NOMO-1 treated with DMSO at 0.1 percent for 48 hours (cell line): ENCODE data around the gene MREG.

Experiments
- DNase-seq: peaks from one replicate; lab custom pipeline; 2025; ENCODE audit not compliant: unreplicated experiment; lab: John Stamatoyannopoulos, UW

Gene MREG, protein sequence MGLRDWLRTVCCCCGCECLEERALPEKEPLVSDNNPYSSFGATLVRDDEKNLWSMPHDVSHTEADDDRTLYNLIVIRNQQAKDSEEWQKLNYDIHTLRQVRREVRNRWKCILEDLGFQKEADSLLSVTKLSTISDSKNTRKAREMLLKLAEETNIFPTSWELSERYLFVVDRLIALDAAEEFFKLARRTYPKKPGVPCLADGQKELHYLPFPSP

DNA sequence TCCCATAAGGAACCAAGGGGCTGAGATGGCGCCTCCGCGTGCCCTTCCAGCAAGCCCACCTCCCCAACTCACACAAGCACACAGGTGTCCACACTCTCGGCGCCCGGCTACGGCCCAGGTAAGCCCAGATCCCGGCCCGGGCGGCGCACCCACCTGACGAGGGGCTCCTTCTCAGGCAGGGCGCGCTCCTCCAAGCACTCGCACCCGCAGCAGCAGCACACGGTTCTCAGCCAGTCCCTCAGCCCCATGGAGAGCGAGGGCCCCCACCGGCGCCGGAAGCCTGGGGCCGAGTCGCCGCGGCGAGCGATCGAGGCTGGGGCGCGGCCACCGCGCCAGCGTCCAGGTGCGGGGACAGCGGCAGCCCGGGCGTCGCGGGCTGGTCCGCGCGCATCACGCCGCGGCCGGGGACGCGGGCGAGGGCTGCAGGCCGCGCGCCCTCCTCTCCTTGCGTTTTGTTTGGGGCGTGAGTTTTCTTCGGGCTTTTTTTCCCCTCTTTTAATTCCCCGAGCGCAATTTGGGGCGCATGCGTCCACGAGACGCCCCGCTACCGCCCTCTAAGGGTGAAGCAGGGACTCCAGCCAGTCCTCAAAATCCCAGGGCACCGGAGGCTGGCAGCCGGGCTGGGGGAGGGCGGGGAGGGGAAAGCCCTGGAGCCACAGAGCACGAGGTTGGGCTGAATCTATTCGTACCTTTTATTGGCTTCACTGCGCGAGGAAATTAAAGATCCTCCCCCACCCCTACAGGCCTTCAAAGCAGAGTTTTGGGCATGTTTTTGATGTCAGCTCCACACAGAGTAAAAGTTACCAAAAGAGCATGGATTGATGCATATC lies at the start of gene MREG:
TSS of gene MREG (minus strand) at position 472 of the 830 bp plus-strand sequence. CDS start at position 248, 224 bp downstream.
- peak; percentile 55 for DNase-seq

DNA sequence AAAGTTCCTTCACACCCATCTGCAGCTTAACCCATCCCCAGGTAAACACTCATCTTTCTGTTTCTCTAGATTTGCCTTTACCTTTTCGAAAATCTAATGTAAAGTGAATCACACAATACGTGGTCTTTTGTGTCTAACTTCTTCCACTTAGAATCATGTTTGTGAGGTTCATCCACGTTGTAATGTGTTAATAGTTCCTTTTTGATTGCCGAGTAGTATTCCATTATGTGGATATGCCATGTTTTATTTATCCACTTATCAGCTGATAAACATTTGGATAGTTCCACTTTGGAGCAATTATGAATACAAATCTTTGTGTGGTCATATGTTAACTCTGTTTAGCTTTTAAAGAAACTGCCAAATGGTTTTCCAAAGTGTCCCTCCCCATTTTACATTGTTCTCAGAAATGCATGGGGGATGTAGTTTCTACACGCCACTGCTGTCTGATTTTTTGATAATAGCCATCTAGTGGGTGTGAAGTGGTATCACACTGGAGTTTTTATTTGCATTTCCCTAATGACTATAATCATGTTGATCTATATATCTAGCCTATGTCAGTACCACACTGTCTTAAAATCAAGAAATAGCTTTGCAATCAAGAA lies 46.0 kb upstream of the MREG start:
- no peak for DNase-seq

- peak; percentile 68 for DNase-seq
Observed at GRCh38 chr2:216057688-216058193, 44.4 kb upstream of the MREG start.

DNA sequence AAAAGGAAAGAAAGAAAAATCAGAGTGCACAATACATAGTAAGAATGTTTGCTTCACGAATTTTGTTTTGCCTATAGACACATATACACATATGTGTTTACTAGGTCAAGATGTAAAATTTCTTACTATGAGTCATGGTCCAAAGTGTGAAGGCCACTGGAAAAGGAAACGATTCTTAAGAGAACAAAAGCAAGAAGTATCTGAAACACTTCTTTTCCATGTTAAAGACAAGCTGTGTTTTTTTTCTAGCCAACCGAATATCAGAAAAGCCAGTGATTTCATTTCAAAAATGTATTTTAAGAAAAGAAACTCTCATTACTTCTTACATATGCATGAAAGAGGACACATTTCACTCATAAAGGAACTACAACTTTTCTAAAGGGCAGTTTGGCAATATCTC lies 43.4 kb upstream of the MREG start:
- DNase-seq, result peak; percentile 20

DNA sequence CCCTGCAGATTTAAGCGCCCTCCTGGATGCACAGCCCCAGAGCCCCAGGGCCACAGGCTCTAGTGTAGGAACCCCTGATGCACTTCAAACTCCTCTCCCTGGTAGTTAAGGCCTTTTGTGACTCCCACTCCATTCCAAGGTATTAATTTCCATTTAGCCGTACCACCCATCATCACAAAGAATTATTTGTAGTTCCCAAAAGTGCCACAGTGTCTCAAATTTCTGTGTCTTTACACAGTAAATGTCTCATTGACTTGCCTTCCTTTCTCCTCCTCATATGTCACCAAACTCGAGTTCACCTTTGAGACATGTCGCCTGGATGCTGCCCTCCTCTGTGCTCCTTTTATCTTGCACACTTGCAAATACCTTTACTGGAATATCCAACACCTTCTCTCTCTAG lies 42.3 kb upstream of the MREG start:
- DNase-seq, result no peak

DNA sequence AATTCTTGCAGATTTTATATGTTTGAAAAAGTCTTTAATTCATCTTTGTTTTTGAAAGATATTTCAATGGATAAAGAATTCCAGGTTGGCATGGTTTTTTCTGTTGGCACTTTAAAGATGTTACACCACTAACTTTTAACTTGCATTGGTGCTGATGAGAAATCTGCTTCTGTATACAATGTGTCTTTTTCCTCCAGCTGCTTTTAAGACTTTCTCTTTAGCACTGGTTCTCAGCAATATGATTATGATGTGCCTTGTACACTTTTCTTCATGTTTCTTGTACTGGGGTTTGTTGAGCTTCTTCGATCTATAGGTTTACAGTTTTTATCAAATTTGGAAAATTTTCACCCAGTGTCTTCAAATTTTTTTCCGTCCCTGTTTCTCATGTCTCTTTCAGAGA lies 39.1 kb upstream of the MREG start:
- DNase-seq, result no peak

GRCh38 chr2:216051350-216051749 lies 38.0 kb upstream of the MREG start:
- no peak for DNase-seq

- DNase-seq, result no peak
Observed at GRCh38 chr2:216049452-216049851, 36.1 kb upstream of the MREG start.

GRCh38 chr2:216047397-216047796 lies 34.0 kb upstream of the MREG start:
- DNase-seq, result no peak

- DNase-seq, result no peak
Observed at GRCh38 chr2:216044883-216045486, 31.6 kb upstream of the MREG start.

- DNase-seq, result no peak
Observed at GRCh38 chr2:216043949-216044348, 30.6 kb upstream of the MREG start.

- no peak for DNase-seq
Observed at GRCh38 chr2:216041438-216041837, 28.1 kb upstream of the MREG start.

DNA sequence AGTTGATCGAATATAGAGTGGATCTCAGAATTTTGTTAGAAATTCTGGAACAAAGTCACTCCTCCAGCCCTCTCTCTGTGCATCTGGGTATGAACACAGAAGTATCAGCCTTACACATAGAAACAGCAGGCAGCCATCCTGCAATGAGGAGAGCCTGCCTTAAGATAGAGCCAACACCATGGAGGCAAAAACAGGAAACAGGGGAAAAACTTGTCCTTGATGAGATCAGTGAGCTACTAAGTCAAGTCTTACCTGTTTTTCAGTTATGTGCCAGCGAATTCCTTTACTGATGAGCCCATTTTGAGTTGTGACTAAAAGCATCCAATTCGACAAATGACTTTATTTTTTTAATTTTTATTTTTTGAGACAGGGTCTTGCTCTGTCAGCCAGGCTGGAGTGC lies 26.6 kb upstream of the MREG start:
- DNase-seq, result no peak

DNA sequence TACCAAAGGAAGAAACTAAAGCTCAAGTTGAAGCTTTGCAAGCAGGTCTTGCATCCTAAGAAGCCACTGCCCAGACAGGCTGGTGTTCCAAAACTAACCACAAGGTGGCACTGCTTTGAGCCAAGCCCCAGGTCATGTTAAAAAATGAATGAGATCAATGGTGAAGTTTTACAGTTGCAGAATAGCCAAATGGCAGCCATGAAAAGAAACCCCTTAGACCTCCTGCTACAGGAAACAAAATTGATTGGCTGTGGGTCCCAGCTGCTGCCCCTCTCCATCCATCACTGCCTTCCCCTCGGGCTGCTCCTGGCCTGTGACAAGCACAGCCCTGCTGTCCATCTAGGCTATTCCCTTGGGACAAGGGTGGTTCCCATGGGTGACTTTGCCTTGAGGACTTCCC lies 20.7 kb upstream of the MREG start:
- peak; percentile 44 for DNase-seq

DNA sequence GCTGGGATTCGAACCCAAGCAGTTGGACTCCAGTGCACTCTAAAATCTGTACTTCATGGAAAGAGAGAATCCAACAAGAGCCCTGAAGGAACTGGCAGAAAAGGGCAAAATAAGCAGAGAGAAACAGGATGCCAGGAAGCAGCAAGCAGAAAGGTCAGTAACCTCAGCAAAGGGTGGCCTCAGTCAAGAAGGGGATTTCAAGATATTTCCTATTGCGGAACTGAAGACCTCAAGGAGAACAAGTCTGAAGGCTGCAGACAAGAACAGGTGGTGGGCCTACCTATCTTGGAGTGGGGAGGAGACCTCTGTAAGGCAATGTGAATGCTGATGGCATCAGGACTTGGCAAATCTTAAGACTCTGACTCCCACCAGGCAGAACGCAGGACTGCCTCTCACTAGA lies 20.1 kb upstream of the MREG start:
- DNase-seq, result no peak

- DNase-seq, result no peak
Observed at GRCh38 chr2:216031960-216032689, 18.8 kb upstream of the MREG start.

DNA sequence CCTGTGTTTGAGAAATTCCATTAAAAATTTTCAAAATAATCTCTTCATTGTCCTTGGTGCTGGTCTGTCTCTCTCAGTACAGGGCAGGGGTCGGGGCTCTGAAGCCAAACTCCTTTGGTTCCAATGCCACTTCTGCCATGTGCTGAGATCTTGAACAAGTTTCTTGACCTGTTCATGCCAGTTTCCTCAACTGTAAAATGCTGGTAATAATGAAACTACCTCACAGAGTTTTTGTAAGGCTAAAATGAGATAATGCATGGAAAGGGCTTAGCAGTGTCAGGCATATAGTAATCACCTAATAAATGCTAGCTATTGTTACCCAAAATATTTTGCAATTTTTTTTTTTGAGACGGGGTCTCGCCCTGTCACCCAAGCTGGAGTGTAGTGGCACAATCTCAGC lies 16.9 kb upstream of the MREG start:
- no peak for DNase-seq

- DNase-seq, result no peak
Observed at GRCh38 chr2:216029416-216030129, 16.2 kb upstream of the MREG start.

GRCh38 chr2:216024779-216025336 lies 11.5 kb upstream of the MREG start:
- DNase-seq, result no peak

- DNase-seq, result peak; percentile 38
Observed at GRCh38 chr2:216023055-216023648, 9.8 kb upstream of the MREG start.
